ENCODE results near the gene MRPL10. TPM values are rescaled to one million over a fixed set of nuclear protein-coding genes. Genes with fewer than 3 reads are reported as not detected.
A peak's percentile ranks its signal among the peaks of the same experiment; 100 is the strongest.

Gene MRPL10
- total RNA-seq, result 10 to 100 TPM; 25.8 to 34.8 TPM

- peak; percentile 76 for ATAC-seq (ENCODE audit: insufficient number of reproducible peaks, low FRiP score, low read depth)
- peak within 1 kb of the TSS; percentile 70 to 75 for H3K27ac ChIP-seq
- peaks cover 16% of the 10 kb centered on the region for H3K36me3 ChIP-seq
- no peaks in the 10 kb centered on the region for H3K9me3 ChIP-seq
- no peak for TF ChIP-seq CTCF (IDR thresholded peaks at IDR 0.05)
- peak; percentile 58 for DNase-seq (ENCODE audit: low spot score)
- H3K27me3 ChIP-seq (replicated peaks; ENCODE audit: insufficient read depth), result no peaks in the 10 kb centered on the region
- H3K4me3 ChIP-seq, result peak within 1 kb of the TSS; percentile 85
- peaks cover 13 to 18% of the 10 kb centered on the region in 2 donors for H3K4me1 ChIP-seq (ENCODE audit: control insufficient read depth in 1 of 2, low read depth in 2 of 2)
Measured at GRCh38 chr17:47831003-47831933, at the start of gene MRPL10, which contains the start of gene LRRC46. Gene MRPL10 (minus strand): TSS chr17:47831541. CDS start chr17:47831511, 30 bp downstream. Gene LRRC46 (plus strand): TSS chr17:47831670. CDS start chr17:47831990, 320 bp downstream.

- DNase-seq (ENCODE audit: low spot score) (no peak), ATAC-seq (ENCODE audit: insufficient number of reproducible peaks, low FRiP score, low read depth) (no peak)
- H3K9me3 ChIP-seq, result no peaks in the 10 kb centered on the region
- H3K36me3 ChIP-seq, result no peaks in the 10 kb centered on the region
- no peak for TF ChIP-seq CTCF (IDR thresholded peaks at IDR 0.05)
- H3K27me3 ChIP-seq (replicated peaks; ENCODE audit: insufficient read depth), result no peaks in the 10 kb centered on the region
- peaks cover 0 to 5% of the 10 kb centered on the region in 2 donors for H3K4me1 ChIP-seq (ENCODE audit: control insufficient read depth in 1 of 2, low read depth in 2 of 2)
- H3K4me3 ChIP-seq, result no peak overlapping the region
- no peak overlapping the region for H3K27ac ChIP-seq
Measured at GRCh38 chr17:47879776-47880454, 48.6 kb upstream of the MRPL10 start.

DNA sequence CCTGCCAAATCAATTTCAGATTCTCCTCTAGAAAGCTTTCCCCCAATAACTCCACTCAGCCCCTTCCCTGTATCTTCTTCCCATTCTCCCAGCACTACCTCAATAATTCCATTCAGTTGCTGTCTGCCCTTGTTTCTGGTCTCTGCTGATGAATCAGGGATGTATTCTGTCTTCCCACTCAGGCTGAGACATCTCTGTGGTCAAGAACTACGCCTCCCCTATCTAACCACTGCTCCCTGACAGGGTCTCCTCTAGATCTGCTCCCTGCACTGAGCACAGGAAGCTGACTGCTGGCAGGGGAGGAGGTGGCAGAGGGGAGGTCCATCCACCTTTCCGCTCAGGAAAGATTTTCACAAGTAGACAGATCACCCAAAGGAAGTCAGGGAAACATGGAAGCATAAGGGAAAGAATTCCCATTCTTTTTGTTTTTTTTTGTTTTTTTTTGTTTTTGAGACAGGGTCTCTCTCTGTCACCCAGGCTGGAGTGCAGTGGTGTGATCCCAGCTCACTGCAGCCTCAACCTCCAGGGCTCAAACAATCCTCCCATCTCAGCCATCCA, 47.8 kb upstream of the MRPL10 start:
- peaks cover 0 to 5% of the 10 kb centered on the region in 2 donors for H3K4me1 ChIP-seq (ENCODE audit: control insufficient read depth in 1 of 2, low read depth in 2 of 2)
- H3K27me3 ChIP-seq (replicated peaks; ENCODE audit: insufficient read depth), result no peaks in the 10 kb centered on the region
- no peaks in the 10 kb centered on the region for H3K9me3 ChIP-seq
- H3K27ac ChIP-seq, result no peak overlapping the region
- no peak for TF ChIP-seq CTCF (IDR thresholded peaks at IDR 0.05)
- no peak for DNase-seq (ENCODE audit: low spot score)
- no peak overlapping the region for H3K4me3 ChIP-seq
- ATAC-seq (ENCODE audit: insufficient number of reproducible peaks, low FRiP score, low read depth), result no peak
- H3K36me3 ChIP-seq, result no peaks in the 10 kb centered on the region

DNA sequence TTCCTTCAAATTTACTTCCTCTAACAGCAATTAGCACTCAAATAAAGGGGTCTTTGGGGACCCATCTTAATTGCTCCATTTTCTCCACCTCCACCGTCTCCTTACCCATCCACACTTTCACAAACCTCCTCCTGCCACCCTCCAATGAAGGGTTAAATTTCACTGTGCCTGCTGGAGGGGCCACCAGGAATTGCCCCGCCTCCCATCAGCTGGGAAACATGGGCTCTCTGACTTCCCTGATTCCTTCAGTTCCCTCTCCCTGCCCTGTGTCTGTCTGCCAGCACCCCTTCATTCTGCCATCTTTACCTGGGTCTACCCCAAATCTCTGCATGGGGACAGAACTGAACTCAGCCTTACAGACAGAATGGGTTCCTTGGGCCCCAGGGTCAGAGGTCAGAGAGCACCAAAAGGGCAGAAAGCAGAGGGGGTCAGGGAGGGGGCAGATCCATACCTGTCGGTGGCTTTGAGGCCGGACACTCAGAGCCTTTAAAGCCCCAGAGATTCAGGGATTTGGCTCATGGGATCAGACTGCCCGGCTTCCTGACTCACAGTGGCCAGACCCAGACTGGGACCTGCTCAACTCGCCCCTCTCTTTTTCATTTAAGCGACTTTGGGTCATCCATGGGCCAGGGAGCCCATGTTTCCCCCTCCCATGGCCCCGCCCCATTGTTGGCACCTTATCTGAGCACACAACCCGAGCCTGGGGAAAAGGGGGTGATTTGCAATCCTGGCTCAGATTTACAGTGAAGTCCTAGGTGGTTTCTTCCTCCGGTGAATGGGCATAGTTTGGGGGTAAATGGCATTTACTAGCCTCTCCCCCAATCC, 47.1 kb upstream of the MRPL10 start:
- no peaks in the 10 kb centered on the region for H3K9me3 ChIP-seq
- ATAC-seq (ENCODE audit: insufficient number of reproducible peaks, low FRiP score, low read depth), result no peak
- no peak for TF ChIP-seq CTCF (IDR thresholded peaks at IDR 0.05)
- no peaks in the 10 kb centered on the region for H3K36me3 ChIP-seq
- no peak overlapping the region for H3K27ac ChIP-seq
- peaks cover 0 to 5% of the 10 kb centered on the region in 2 donors for H3K4me1 ChIP-seq (ENCODE audit: control insufficient read depth in 1 of 2, low read depth in 2 of 2)
- no peaks in the 10 kb centered on the region for H3K27me3 ChIP-seq (replicated peaks; ENCODE audit: insufficient read depth)
- no peak for DNase-seq (ENCODE audit: low spot score)
- no peak overlapping the region for H3K4me3 ChIP-seq

All from thoracic aorta (tissue), 2 donors.